Stimulated activated CD8-positive, alpha-beta memory T cell treated with anti-CD3 and anti-CD28 coated beads, Interleukin-15, amount 100 ng/mL, for 1 hour (primary cell): Measurements from ENCODE around the gene TNFAIP8L1.
"Not testable (repeated sequence)": the region's sequence is repeated elsewhere in the genome, so short reads cannot be mapped to it uniquely, and the experiment has no call there.

Source experiments
- DNase-seq: peaks from one replicate; pipeline ENCODE4 v3.0.0-alpha.2; 2020; ENCODE audit warnings: low read depth

Gene TNFAIP8L1

DNA sequence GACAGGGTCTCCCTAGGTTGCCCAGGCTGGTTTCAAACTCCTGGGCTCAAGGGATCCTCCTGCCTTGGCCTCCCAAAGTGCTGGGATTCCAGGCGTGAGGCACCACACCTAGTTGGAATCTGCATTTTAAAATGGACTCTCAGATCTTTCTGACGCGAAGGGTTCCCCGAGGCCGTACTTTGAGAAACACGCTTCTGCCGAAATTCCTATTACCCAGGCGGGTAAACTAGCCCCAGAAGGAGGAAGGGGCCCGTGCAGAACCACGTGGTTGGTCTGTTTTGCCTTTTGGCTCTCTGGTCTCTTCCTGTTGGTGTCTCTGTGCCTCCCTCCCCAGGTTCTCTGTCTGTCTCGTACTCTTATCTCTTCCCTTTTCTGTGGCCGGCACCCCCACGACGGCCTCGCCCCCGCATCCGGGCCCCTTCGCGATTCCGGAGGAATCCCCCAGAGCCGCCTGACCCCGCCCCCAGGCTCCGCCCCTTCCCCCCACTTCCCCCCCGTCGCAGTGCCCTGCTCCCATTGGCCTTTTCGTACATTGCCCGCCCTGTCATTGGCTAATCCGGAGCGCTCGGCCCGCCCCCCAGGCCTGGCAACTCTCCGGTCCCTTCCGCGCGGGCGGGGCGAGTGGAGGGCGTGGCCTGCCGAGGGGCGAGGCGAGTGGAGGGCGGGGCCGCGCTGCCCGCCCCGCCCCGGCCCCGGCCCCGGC is at the start of gene TNFAIP8L1:
Gene TNFAIP8L1, plus strand, starts transcription at position 689 of the 703 bp plus-strand sequence. CDS start 12,354 bp downstream, outside the sequence.
- peak; percentile 99 for DNase-seq

DNA sequence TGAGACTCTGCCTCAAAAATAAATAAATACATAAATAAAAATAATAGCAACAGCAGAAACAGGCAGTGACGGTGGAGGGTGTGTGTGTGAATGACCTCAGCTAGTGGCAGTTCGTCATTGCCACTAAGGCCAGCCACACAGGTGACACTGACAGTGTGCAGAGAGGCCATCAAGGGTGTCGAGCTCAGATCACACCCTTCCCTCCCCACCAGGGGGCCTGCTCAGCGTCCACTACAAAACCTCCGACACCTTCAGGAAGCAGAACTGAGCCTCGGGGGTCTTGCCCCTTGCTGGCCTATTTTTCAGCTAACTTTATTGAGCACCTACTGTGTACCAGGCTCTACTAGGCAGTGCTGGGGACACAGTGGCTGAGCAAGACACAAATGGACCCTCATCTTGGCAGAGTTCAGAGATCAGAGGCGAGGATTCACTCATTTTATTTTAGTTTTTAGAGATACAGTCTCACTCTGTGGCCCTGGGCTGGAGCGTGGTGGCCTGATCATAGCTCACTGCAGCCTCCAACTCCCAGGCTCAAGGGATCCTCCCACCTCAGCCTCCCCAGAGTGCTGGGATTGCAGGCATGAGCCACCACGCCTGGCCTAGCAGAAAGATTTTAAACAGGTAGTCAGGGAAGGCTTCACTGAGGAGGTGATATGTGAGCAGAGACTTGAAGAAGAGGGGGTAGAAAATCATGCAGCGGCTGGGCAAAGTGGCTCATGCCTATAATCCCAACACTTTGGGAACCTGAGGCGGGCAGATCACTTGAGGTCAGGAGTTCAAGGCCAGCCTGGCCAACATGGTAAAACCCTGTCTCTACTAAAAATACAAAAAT is 49.5 kb upstream of the TNFAIP8L1 start:
- no peak for DNase-seq

DNA sequence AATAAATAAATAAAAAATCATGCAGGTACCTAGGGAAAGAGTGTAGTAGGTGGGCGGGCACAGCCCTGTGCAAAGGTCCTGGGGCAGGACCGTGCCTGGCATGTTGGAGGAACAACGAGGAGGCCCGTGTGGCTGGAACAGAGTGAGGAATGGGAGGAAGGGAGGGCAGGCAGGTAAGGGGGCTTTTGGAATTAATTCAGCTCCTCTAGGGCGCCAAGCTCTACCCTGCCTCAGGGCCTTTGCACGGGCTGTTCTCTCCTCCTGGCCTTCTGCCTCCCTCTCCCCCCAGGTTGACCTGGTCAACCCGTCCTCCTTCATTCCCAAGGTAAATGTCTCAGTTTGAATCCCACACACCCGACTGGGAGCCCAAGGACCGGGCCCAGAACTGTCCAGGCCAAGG is 48.8 kb upstream of the TNFAIP8L1 start:
- DNase-seq, result no peak

DNA sequence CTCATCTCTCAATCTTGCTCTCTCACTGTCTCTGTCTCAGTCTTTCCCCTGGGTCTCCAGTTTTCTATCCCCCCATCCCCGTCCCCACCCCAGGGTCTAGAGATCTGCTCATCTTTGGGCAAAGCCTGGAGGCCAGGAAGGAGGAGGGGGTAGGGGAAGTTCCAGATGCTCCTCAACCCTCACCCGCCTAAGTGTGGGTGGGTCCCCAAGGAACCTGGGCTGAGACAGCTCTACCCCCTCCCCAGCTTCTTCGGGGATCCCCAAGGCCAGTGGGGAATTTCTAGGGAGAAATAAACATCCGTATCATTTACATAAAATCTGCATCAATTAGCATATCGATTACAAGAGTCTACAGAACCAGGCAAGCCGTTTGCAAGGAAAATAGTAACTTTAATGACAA is 48.0 kb upstream of the TNFAIP8L1 start:
- DNase-seq, result no peak

DNA sequence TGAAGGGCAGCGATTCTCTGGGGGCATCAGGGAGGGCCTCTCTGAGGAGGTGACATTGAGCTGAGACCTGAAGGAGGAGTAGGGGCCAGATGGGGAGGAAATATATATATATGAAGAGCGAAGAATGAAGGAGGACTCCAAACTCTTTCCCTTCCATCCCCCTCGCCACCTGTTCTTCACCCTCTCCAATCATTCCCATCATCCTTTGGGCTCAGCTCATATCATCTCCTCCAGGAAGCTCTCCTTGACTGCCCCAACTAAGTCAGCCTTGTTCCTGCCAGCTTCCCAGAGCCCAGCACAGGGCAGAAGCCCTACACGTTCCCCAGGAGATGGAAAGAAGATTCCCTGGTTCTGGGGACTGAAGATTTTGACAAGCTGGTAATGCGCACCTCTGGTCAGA is 46.9 kb upstream of the TNFAIP8L1 start:
- DNase-seq, result no peak

DNA sequence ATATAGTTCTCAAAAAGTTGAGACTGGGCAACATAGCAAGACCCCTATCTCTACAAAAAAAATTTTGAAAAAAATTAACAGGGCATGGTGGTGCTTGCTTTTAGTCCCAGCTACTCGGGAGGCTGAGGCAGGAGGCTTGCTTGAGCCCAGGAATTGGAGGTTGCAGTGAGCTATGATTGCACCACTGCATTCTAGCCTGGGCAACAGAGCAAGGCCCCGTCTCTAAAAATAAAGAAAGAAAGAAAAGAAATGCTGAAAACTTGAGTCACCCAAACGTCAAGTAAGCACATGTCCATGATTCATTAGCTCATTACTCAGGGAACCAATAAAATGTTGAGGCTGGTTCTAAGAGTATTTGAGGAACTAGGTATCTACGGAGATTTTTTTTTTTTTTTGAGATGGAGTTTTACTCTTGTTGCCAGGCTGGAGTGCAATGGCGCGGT is 45.9 kb upstream of the TNFAIP8L1 start:
- DNase-seq, result no peak

DNA sequence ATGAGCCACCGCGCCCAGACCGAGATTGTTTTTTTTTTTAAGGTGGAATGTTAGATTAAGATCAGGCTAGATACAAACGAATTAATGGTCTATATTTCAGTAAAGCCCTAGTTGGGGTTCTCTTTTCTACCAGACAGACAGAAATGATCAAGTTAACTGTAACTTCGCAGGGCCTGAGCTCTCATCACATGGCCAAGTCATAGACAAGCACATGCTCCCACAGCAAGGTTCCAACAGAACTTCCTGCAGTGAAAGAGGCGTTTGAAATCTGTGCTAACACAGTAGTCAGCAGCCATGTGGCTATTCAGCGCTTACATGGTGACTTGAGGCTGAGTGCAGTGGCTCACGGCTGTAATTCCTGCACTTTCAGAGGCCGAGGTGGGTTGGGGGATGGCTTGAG is 45.1 kb upstream of the TNFAIP8L1 start:
- DNase-seq, result no peak

DNA sequence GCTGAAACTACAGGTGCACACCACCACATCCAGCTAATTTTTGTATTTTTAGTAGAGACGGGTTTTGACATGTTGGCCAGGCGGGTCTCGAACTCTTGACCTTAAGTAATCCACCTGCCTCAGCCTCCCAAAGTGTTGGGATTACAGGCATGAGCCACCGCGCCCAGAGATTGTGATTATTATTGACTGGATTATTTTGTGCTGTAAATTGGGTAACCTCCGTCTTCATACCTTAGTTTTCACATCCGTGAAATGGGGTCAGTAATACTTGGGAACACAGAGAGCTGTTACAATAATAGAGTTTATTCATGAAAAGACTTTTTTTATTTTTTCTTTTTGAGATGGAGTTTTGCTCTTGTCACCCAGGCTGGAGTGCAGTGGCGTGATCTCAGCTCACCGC is 44.2 kb upstream of the TNFAIP8L1 start:
- not testable (repeated sequence) for DNase-seq

DNA sequence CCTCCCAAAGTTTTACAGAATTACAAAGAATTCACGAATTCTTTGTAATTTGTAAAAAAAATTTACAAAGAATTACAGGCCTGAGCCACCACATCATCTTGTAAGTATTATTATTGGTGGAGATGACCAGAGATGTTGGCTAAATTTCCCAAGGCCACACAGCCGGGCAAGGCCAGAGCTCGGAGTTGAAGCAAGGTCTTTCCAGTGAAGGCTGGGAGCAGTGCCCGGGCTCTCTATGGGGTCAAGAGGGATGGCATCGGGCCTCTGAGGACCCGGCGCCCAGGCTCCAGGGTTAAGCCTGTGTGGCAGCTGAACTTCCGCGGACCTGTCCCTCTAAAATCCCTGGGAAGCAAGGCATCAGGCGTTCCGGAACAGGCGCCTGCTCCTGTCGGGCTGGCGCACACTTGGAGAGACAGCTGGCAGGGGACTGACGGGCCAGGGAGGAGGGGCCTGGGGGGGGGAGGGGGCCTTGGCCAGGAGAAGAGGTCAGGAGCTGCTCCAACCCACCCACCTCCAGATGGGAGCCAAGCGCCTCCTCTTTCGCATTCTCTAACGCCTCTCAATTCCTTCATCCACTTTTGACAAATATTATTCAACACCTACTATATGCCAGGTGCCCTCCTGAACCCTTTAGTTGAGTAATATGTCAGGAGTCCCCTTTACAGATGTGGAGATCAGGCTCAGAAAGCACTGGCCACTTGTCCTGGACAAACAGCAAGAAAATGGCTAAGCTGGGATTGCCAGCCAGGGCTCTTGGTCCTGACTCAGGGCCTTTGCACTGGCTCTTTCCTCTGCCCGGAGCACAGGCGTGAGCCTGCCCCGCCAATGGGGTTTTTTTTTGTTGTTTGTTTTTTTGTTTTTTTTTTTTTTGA is 43.0 kb upstream of the TNFAIP8L1 start:
- DNase-seq, result no peak

DNA sequence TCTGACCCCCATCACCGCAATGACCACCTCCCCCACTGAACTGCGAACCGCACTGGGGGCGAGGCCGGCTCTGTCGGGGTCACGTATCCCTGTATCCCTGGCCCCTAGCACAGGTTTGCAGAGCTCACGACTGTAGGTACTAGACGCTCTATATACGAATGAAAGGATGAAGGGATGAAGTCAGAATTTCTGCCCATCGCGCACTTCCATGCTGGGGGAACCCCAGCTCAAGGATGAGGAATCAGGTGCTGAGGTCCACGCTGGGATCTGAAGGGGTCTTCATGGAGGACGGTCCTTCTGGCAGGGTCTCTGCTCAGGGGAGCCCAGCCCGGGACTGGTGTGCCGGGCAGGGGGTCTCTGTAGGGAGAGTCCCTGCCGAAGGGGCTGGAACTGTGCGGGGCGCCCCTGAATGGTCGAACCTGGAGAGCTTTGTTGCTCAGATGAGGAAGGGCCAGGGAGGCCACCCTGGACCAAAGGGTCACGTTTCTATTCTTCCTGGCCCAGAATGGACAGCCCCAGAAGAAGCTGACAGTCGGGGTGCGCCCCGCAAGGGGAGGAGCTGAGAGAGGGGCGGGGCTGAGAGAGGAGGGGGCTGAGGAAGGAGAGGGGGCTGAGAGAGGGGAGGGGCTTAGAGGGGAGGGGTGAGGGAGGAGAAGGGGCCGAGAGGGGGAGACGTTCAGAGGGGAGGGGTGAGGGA is 41.9 kb upstream of the TNFAIP8L1 start:
- DNase-seq, result no peak

DNA sequence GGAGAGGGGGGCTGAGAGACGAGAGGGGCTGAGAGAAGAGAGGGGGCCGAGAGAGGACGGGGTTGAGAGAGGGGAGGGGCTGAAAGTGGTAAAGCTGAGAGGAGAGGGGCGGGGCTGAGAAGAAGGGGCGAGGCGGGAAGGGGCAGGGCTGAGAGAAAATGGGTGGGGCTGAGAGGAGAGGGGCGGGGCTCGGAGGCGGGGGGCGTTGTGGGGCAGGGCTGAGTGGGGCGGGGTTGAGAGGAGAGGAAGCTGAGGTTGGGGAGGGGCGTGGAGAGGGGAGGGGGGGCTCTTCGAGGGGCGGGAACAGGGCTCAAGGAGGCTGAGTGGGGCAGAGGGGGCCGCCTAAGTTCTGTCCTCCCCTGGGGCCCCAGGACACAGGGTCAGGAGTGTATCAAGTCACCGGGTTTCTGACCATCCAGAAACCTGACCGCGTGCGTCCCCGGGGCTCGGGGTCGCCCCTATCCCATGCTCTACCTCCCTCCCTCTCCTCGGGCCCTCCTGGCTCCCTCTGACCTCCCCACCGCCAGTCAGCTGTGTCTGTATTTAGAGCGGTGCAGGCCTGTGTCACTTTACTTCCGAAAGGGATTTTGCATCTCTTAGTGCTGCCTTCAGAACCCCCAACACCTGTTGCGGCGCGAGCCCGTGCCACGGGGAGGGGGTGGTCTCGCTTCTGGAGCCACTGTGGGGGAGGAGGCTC is 41.2 kb upstream of the TNFAIP8L1 start:
- no peak for DNase-seq

DNA sequence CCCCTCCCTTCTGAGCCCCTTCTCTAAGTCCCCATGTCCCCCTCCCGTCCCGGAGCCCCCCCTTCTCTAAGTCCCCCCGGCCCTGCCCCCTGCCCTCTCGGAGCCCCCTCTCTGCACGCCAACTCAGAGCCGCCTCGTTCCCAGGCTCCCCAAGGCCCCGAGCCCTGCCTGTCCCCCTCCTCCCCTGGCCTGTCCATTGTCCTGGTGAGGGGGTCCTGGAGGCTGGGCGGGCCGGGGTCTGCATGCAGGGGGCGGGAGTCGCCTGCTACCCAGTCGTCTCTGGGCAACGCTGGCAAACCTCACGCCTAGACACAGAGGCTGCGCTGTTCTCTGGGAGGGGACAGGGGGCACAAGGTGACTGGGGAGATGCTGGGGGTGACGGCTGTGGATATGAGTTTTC is 40.6 kb upstream of the TNFAIP8L1 start:
- no peak for DNase-seq

DNA sequence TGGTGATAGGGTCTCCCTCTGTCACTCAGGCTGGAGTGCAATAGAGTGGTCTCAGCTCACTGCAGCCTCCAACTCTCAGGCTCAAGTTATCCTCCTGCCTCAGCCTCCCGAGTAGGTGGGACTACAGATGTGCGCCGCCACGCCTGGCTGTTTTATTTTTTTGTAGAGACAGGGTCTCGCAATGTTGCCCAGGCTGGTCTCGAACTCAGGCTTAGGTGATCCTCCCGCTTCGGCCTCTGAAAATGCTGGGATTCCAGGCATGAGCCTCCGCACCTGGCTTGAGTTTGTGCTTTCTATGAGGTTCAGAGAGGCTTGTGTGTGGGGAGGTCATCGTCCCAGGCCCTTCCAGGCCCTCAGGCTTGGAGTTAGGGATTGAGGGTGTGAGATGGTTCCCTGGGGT is 39.2 kb upstream of the TNFAIP8L1 start:
- DNase-seq, result no peak

DNA sequence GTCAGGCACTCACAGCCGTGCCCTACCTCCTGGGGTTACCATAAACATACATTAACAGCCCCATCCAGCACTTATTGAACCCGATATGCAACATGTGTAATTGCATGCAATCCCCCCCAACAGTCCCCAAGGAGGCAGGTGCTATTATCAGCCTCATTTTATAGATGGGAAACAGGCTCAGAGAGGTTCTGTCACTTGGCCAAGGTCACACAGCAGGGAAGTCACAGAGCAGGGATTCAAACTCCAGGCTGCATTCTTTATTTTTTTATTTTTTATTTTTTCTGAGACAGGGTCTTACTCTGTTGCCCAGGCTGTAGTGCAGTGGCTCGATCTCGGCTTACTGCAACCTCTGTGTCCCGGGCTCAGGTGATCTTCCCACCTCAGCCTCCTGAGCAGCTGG is 38.4 kb upstream of the TNFAIP8L1 start:
- no peak for DNase-seq

DNA sequence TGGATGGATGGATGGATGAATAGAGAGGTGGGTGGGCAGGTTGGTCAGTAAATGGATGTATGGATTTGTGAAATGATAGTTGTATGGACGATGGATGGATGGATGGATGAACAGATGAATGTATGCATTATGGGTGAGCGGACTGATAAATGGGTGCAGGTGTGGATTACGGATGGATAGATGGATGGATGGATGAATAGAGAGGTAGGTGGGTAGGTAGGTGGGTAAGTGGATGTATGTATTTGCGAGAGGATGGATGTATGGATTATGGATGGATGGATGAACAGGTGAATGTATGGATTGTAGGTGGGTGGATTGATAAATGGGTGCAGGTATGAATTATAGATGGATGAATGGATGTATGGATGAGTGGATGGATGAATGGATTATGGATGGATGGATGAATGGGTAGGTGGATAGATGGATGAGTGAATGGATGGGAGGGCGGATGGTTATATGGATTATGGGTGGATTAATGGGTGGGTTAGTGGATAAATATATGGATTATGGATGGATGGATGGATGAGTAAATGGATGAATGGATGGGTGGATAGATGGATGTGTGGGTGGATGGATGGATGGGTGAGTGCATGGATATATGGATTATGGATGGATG is 37.0 kb upstream of the TNFAIP8L1 start:
- DNase-seq, result no peak

DNA sequence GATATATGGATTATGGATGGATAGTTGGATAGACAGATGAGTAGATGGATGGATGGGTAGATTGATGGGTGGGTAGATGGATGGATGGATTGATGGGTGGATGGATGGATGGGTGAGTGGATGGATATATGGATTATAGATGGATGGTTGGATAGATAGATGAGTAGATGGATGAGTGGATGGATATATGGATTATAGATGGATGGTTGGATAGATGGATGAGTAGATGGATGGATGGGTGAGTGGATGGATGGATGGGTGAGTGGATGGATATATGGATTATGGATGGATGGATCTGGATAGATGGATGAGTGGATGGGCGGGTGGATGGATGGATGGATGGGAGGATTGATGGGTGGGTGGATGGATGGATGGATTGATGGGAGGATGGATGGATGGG is 36.4 kb upstream of the TNFAIP8L1 start:
- no peak for DNase-seq

DNA sequence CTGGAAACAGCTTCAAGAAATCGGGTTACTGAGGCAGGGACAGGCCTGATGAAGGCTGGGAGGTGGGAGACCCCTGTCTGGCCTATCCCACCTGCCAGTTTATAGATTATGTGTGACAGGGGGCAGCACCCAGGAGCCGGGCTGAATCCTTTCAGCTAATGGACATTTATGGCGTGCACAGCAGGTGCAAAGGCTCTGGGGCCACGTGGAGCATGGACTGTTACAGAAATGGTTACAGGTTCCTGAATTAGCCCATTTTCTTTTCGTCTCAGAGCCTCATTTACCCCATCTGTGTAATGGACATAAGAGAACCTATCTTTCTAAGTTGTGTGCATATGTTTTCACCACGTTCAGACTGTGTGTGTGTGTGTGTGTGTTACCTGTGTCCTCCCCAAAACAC is 34.4 kb upstream of the TNFAIP8L1 start:
- DNase-seq, result no peak

DNA sequence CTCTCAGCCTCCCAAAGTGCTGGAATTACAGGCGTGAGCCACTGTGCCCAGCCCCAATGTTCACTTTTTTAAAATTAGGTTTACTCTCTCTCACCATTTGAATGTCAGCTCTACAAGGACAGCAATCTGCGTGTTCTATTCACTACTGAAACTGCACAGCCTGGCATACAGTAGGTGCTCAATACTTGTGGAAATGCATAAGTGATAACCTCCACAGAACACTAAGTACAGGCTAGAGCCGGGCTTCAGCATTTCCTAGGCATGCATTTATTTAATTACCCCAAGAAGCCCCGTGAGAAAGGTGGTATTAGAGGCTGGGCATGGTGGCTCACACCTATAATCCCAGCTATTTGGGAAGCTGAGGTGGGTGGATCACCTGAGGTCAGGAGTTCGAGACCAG is 33.1 kb upstream of the TNFAIP8L1 start:
- no peak for DNase-seq

DNA sequence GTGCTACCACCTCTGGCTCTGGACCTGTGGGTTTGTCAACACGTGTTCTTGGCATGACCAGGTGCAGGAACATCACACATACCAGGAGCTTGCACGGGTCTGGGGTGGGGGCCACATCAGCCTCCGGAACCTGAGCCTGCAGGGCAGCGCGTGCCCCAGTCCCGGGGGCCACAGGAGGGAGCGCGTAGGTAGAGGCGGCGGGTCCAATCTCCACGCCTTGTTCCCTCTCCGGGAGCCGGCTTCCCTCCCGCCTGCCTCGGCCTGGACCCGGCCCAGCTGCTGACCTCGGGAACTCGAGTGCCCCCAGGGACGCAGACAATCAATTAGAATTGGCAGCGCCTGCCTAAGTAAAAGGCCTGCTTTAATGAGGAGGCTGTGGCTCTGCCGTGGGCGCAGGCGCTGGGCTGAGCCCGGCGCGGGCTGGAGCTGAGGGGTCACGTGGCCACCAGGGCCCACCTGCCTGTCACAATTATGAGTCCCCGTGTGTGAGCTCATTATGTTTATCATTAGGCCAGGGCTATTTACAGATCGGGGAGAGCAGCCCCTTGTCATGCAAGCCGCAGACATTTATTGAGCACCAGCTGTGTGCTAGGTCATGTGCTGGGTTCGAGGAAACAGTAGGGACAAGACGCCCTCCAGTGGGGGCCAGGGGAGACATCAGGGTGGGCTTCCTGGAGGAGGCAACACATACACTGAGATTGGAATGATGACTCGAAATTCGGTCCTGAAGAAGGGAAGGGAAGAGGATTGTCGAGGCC is 32.2 kb upstream of the TNFAIP8L1 start:
- no peak for DNase-seq

DNA sequence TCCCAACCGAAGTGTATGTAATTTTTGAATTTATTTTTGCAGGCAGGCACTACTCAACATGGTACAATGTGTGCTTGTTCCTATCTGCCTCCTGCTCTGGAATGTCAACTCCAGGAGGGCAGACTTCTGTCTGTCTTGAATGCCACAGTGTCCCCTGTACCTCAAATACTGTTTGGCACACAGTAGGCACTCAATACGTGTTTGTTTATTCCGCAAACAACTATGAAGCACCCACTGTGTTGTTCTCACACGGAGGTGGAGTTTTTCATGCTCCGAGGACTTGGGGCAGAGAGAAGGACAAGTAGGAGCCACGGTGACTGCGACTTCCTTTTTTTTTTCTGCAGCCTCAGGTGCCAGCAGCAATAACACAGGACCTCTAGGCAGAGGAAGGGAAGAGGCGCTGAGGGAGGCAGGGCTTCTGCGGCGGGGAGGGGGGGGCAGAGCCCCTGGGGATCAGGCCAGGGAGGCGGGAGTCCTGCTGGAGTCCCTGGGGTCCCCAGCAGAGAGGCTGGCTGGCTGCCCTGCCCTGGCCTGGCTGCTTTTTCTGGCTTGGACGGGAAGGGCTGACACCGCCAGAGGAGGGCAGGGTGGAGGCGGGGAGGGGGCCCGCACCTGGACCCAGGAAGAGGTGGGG is 29.3 kb upstream of the TNFAIP8L1 start:
- DNase-seq, result no peak
